ENCODE data around the gene S100A8.

GRCh38 chr1:153397924-153398651 is 7.2 kb upstream of the S100A8 start:
- TF ChIP-seq ZFX (IDR thresholded peaks at IDR 0.05): no peak
- TF ChIP-seq CTCF (conservative IDR thresholded peaks at IDR 0.05): no peak

Measured in C4-2B (cell line).